ENCODE data around the gene FSIP1. TPM values are rescaled to one million over a fixed set of nuclear protein-coding genes. Genes with fewer than 3 reads are reported as not detected.

FSIP1 gene
- total and polyA plus RNA-seq, 9 of the 15 experiments (the other 6 are each of a cell fraction or from before 2014, with no cell fraction given): 0.07 to 0.51 (median 0.29) TPM

DNA sequence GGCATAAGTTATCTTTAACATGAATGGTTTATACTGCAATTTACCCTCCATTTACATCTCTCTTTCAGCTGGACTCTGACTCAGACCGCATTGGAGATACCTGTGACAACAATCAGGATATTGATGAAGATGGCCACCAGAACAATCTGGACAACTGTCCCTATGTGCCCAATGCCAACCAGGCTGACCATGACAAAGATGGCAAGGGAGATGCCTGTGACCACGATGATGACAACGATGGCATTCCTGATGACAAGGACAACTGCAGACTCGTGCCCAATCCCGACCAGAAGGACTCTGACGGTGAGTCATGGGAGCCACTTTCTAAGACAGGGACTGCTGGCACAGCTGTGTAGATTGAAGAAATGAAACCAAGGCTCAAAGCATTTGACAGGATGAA, 190.1 kb downstream of the FSIP1 start:
- Histone ChIP-seq H3K9me3 (replicated peaks; ENCODE audit: control insufficient read depth, insufficient read depth, low read depth, low read length) (no peaks in the 10 kb centered on the region), H3K27ac (ENCODE audit: extremely low read depth, low read depth, low read length) (no peak overlapping the region), H3K4me2 (ENCODE audit: insufficient read depth, low read length) (no peak overlapping the region), H3K4me3 (no peak overlapping the region), H4K20me1 (replicated peaks; ENCODE audit: control insufficient read depth, insufficient read depth, low read length) (no peaks in the 10 kb centered on the region), H2AFZ (ENCODE audit: low read depth, low read length) (no peak overlapping the region), H3K36me3 (ENCODE audit: control insufficient read depth, insufficient read depth, low read length) (no peaks in the 10 kb centered on the region), H3K4me1 (replicated peaks in 1 of 2; ENCODE audit: control insufficient read depth in 2 of 2, insufficient read depth in 2 of 2, low read length in 2 of 2) (no peaks in the 10 kb centered on the region; a peak in 1 of 5 replicates), H3K27me3 (ENCODE audit: control insufficient read depth in 2 of 2, insufficient read depth in 2 of 2, low read length in 2 of 2) (peaks cover 30 to 50% of the 10 kb centered on the region in 2 experiments), H3K79me2 (ENCODE audit: control insufficient read depth, insufficient read depth, low read length) (no peaks in the 10 kb centered on the region), H3K9me1 (ENCODE audit: control insufficient read depth, insufficient read depth, low read length) (no peaks in the 10 kb centered on the region), H3K9ac (ENCODE audit: insufficient read depth in 1 of 2, low read depth in 2 of 2, low read length in 2 of 2) (no peak overlapping the region)
- in situ Hi-C loops (cut with MboI): loop anchor here (25.0 kb wide), 1 partner anchor 780 kb away; no protein-coding TSS in a partner anchor
- ATAC-seq (no peak), DNase-seq (ENCODE audit: extremely low read depth in 1 of 4, low spot score in 3 of 4) (no peak), FAIRE-seq (no peak)
- ChIA-PET CTCF (ENCODE audit: low intra/inter-chr PET ratio) (no interaction called here), POLR2A (interaction anchor here (1.3 kb wide), 1 partner anchor 15 kb away, joined by 4 read pairs; no protein-coding TSS in a partner anchor)
- intact Hi-C loops (cut with micrococcal nuclease): no loop called here
- no TSS peak for BruUV-seq (replicated peaks)
- TF ChIP-seq PRPF4 (IDR thresholded peaks at IDR 0.05; ENCODE audit: insufficient read depth, low read depth, low read length, poor library complexity, severe bottlenecking): no peak
- TF ChIP-seq ZNF12 (CRISPR knock-in tag; IDR thresholded peaks at IDR 0.05): no peak
- TF ChIP-seq ZNF584 (CRISPR knock-in tag; IDR thresholded peaks at IDR 0.05; ENCODE audit: low read depth): no peak
- TF ChIP-seq NR2C1 (IDR thresholded peaks at IDR 0.05): no peak
- no peak for TF ChIP-seq NR2C1 (tag; IDR thresholded peaks at IDR 0.05)
- no peak for TF ChIP-seq ZBTB43 (CRISPR knock-in tag; IDR thresholded peaks at IDR 0.05)
- TF ChIP-seq TBP (optimal IDR thresholded peaks at IDR 0.05; ENCODE audit: low read depth, low read length): no peak
- no peak for TF ChIP-seq HDAC3 (IDR thresholded peaks at IDR 0.05; ENCODE audit: borderline replicate concordance, partially characterized antibody)
- TF ChIP-seq TSC22D4 (tag; IDR thresholded peaks at IDR 0.05): no peak
- no peak for TF ChIP-seq CBX1 (IDR thresholded peaks at IDR 0.05; ENCODE audit: low read depth)
- 0% methylated on average over 6 of the region's 6 CpGs for WGBS (ENCODE audit: insufficient coverage, low coverage, missing lambda C conversion rate)

All from K562 (cell line).